HepG2 (cell line): ENCODE data around the gene TNFSF11. TPM values are rescaled to one million over a fixed set of nuclear protein-coding genes. Genes with fewer than 3 reads are reported as not detected.

Experiments used
- ATAC-seq: fragments of 200-7000 bp; cut with Tn5 transposase; 3 replicates; pipeline ENCODE4 v1.9.1; 2020; ENCODE audit warnings: mild to moderate bottlenecking, moderate library complexity
- BruUV-seq: library from RNA; stranded (reverse); fragments of 400-500 nt; replicated peaks from 2 replicates; lab custom pipeline; 2021; lab: Mats Ljungman, UMichigan
- CTCF ChIA-PET: fragments of 300-600 bp; formaldehyde crosslinking; extraction: SDS; loops from one replicate; lab custom pipeline; 2021; ENCODE audit warnings: low total read pairs, inconsistent platforms, low intra/inter-chr PET ratio; lab: Yijun Ruan, JAX
- POLR2A ChIA-PET: fragments of 350-600 bp; sonication (Branson Sonifier 250); formaldehyde crosslinking; loops from one replicate; lab custom pipeline; 2020; ENCODE audit warnings: antibody characterized with exemption, inconsistent platforms; lab: Yijun Ruan, JAX
- DNase-seq: peaks from one replicate; pipeline ENCODE4 v3.0.0-alpha.2; 2015; ENCODE audit warnings: low spot score
- FAIRE-seq: peaks from 3 replicates; lab custom pipeline; 2011; peaks lifted over from hg19 to GRCh38; lab: Jason Lieb, UNC
- H2AFZ ChIP-seq: one replicate; pipeline ENCODE4 v1.6.1; 2011; ENCODE audit warnings: low read length, inconsistent platforms
- H3K27ac ChIP-seq: fragments of 300-600 bp; 3 replicates; pipeline ENCODE4 v1.8.0; 2011; ENCODE audit warnings: mixed run types, mild to moderate bottlenecking, mixed read lengths, low read length, inconsistent platforms; ENCODE audit not compliant: insufficient read depth; ENCODE audit errors: extremely low read length
- H3K27me3 ChIP-seq, 2 experiments: fragments of 200-600 bp in 1 of 2; 2 replicates in 1 of 2; 3 replicates in 1 of 2; pipeline versions ENCODE4 v1.6.0 to v1.8.0; 2011; ENCODE audit warnings: low read length in 2 of 2, mild to moderate bottlenecking in 2 of 2, moderate library complexity in 2 of 2, inconsistent platforms in 1 of 2; ENCODE audit not compliant: insufficient read depth in 2 of 2, control insufficient read depth in 1 of 2
- H3K36me3 ChIP-seq, 2 experiments: fragments of 200-600 bp in 1 of 2; replicated peaks in 1 of 2; 2 replicates in 1 of 2; 3 replicates in 1 of 2; pipeline versions ENCODE4 v1.5.1 to v1.8.0; 2011; ENCODE audit warnings: low read length in 2 of 2, inconsistent platforms in 1 of 2; ENCODE audit not compliant: insufficient read depth in 2 of 2, control insufficient read depth in 1 of 2
- H3K4me1 ChIP-seq: 2 replicates; pipeline ENCODE4 v1.5.1; 2012; ENCODE audit warnings: low read length, inconsistent platforms; ENCODE audit not compliant: insufficient read depth
- H3K4me2 ChIP-seq: 2 replicates; pipeline ENCODE4 v1.6.0; 2011; ENCODE audit warnings: low read depth, low read length, inconsistent platforms
- H3K4me3 ChIP-seq, 3 experiments: fragments of 200-600 bp in 1 of 3; sonication (generic), shearing (Covaris generic) in 1 of 3; replicated peaks in 1 of 3; 2 replicates each; pipeline ENCODE4 v1.5.1; 2011 to 2016; ENCODE audit warnings: low read length in 3 of 3, inconsistent platforms in 2 of 3, low read depth in 2 of 3, mild to moderate bottlenecking in 2 of 3, control low read depth in 1 of 3, mixed read lengths in 1 of 3; ENCODE audit not compliant: insufficient read depth in 1 of 3
- H3K79me2 ChIP-seq: one replicate; pipeline ENCODE4 v1.6.1; 2011; ENCODE audit warnings: low read length, inconsistent platforms; ENCODE audit not compliant: insufficient read depth
- H3K9ac ChIP-seq: 2 replicates; pipeline ENCODE4 v1.6.0; 2011; ENCODE audit warnings: mild to moderate bottlenecking, low read depth, low read length, inconsistent platforms; ENCODE audit not compliant: insufficient read depth
- H3K9me3 ChIP-seq: 2 replicates; pipeline ENCODE4 v1.5.1; 2012; ENCODE audit warnings: mild to moderate bottlenecking, low read length
- H4K20me1 ChIP-seq: 2 replicates; pipeline ENCODE4 v1.6.0; 2011; ENCODE audit warnings: inconsistent platforms, mild to moderate bottlenecking, low read length, moderate library complexity; ENCODE audit not compliant: insufficient read depth
- BORCS8-MEF2B ChIP-seq: sonication (generic); formaldehyde crosslinking; IDR thresholded peaks from 2 replicates; pipeline ENCODE4 v1.8.0; 2022; ENCODE audit warnings: mild to moderate bottlenecking, missing genetic modification reagents
- HMG20B ChIP-seq: conservative IDR thresholded peaks from 2 replicates; pipeline ENCODE4 v1.6.1; 2016; ENCODE audit warnings: missing genetic modification reagents, missing compliant biosample characterization
- MYNN ChIP-seq: sonication (generic); formaldehyde crosslinking; IDR thresholded peaks from 2 replicates; pipeline ENCODE4 v1.4.0; 2020; ENCODE audit warnings: mild to moderate bottlenecking, low read depth, missing genetic modification reagents
- NBN ChIP-seq: fragments of 450-650 bp; conservative IDR thresholded peaks from 2 replicates; pipeline ENCODE4 v1.6.1; 2017
- POLR2A ChIP-seq, 2 experiments: IDR thresholded peaks; 2 replicates each; pipeline ENCODE4 v1.6.1; 2011; ENCODE audit warnings: low read depth in 2 of 2, low read length in 2 of 2, mild to moderate bottlenecking in 1 of 2, moderate library complexity in 1 of 2; ENCODE audit not compliant: insufficient read depth in 1 of 2
- PPARG ChIP-seq: conservative IDR thresholded peaks from 2 replicates; pipeline ENCODE4 v1.6.1; 2016; ENCODE audit warnings: missing biosample characterization, missing genetic modification reagents
- SATB2 ChIP-seq: sonication (generic); formaldehyde crosslinking; IDR thresholded peaks from 2 replicates; pipeline ENCODE4 v1.5.0; 2020; ENCODE audit warnings: missing genetic modification reagents
- SOX13 ChIP-seq, 3 experiments: fragments of 450-650 bp in 1 of 3; sonication (generic) in 1 of 3; formaldehyde crosslinking in 1 of 3; IDR thresholded peaks in 2 of 3; conservative IDR thresholded peaks in 1 of 3; 2 replicates each; pipeline versions ENCODE4 v1.5.0 to v1.6.1; 2016 to 2020; ENCODE audit warnings: antibody characterized with exemption in 1 of 3, mild to moderate bottlenecking in 1 of 3, missing compliant biosample characterization in 1 of 3, missing genetic modification reagents in 1 of 3, moderate library complexity in 1 of 3
- ZNF143 ChIP-seq: sonication (generic); formaldehyde crosslinking; IDR thresholded peaks from 2 replicates; pipeline ENCODE4 v1.4.0; 2020; ENCODE audit warnings: missing genetic modification reagents
- ZNF446 ChIP-seq: sonication (generic); formaldehyde crosslinking; IDR thresholded peaks from 2 replicates; pipeline ENCODE4 v1.5.0; 2020; ENCODE audit warnings: mild to moderate bottlenecking, missing genetic modification reagents
- ZNF451 ChIP-seq: sonication (generic); formaldehyde crosslinking; IDR thresholded peaks from 2 replicates; pipeline ENCODE4 v1.5.0; 2020; ENCODE audit warnings: mild to moderate bottlenecking, missing genetic modification reagents
- ZNF484 ChIP-seq: sonication (generic); formaldehyde crosslinking; IDR thresholded peaks from 2 replicates; pipeline ENCODE4 v1.5.1; 2020; ENCODE audit warnings: mild to moderate bottlenecking, low read depth, missing genetic modification reagents, borderline replicate concordance
- ZNF776 ChIP-seq: sonication (generic); formaldehyde crosslinking; IDR thresholded peaks from 2 replicates; pipeline ENCODE4 v1.4.0; 2020; ENCODE audit warnings: mild to moderate bottlenecking, missing genetic modification reagents
- in situ Hi-C: cut with HindIII; loops from 2 replicates; pipeline ENCODE4 v1.10.0; 2017; ENCODE audit warnings: low pct_unique_long_range_greater_than_20kb; ENCODE audit not compliant: extremely low pct_ligation_motif_present
- intact Hi-C: fragments of 100-400 bp; cut with micrococcal nuclease; formaldehyde crosslinking; loops from one replicate; pipeline ENCODE4 v1.10.0; 2022; ENCODE audit not compliant: unreplicated experiment
- polyA plus RNA-seq, 8 experiments: library from polyadenylated mRNA; depleted of rRNA in 3 of 8; stranded (reverse) in 7 of 8; unstranded in 1 of 8; fragments of >200 nt; fragmentation: Illumina TruSeq in 4 of 8; extraction: Trizol in 4 of 8; gene quantifications; 2 replicates each; pipeline versions ENCODE4 v1.2.1 to v1.2.3, GENCODE V29; 2011 to 2016; ENCODE audit warnings: low read depth in 4 of 8, missing spikeins in 1 of 8, mixed read lengths in 1 of 8; ENCODE audit not compliant: insufficient read depth in 1 of 8
- total RNA-seq, 5 experiments: library from RNA; depleted of rRNA; stranded (reverse); fragments of >200 nt; fragmentation: Illumina TruSeq; extraction: Trizol; gene quantifications; 2 replicates each; pipeline ENCODE4 v1.2.3, GENCODE V29; 2016; ENCODE audit warnings: low read depth in 1 of 5
- TF ChIP-seq, protein P1 (sequence below): sonication (generic); formaldehyde crosslinking; IDR thresholded peaks from 2 replicates; pipeline ENCODE4 v1.8.1; 2023; ENCODE audit warnings: mild to moderate bottlenecking, missing genetic modification reagents
- TF ChIP-seq, protein P2 (sequence below): sonication (generic); formaldehyde crosslinking; IDR thresholded peaks from 2 replicates; pipeline ENCODE4 v1.5.1; 2020; ENCODE audit warnings: missing genetic modification reagents, mild to moderate bottlenecking, borderline replicate concordance
- TF ChIP-seq, protein P3 (sequence below): sonication (generic); formaldehyde crosslinking; IDR thresholded peaks from 2 replicates; pipeline ENCODE4 v1.9.0; 2021; ENCODE audit warnings: mild to moderate bottlenecking, missing genetic modification reagents

Gene TNFSF11
- total and polyA plus RNA-seq, 2 of the 13 experiments (the other 11 are each of a cell fraction or from before 2014, with no cell fraction given), result 0.03 TPM; not detected in 1

DNA sequence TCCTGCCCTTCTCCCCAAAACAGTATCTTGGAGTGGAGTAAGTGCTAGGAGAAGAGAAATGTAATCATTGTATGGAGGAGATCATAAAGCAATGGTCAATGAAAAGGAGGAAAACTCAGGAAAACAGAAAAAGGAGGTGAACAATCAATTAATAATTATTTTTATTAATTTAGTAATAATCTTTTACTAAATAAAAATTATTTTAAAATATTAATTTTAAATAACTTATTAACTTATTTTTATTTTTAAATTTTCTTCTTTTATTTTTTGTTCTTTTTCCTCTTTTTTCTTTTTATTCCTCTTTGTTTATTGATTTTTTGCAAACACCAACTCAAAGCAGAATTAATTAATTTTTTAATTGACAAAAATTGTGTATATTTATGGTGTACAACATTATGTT lies 80.3 kb downstream of the TNFSF11 start:
- Histone ChIP-seq H3K79me2 (no peaks in the 10 kb centered on the region), H3K27ac (no peak overlapping the region), H2AFZ (no peak overlapping the region), H3K9ac (no peak overlapping the region), H3K4me2 (no peak overlapping the region), H3K9me3 (peaks cover 3% of the 10 kb centered on the region; the same call in 1 of the 2 replicates), H3K4me1 (no peaks in the 10 kb centered on the region), H4K20me1 (no peaks in the 10 kb centered on the region), H3K4me3 (no peak overlapping the region), H3K27me3 (no peaks in the 10 kb centered on the region; a peak in 1 of 5 replicates)
- intact Hi-C loops (no loop called here), in situ Hi-C loops (no loop called here)
- ATAC-seq, result no peak
- FAIRE-seq, result no peak
- ChIA-PET CTCF (no interaction called here), POLR2A (no interaction called here)
- no peak for TF ChIP-seq SATB2 (CRISPR knock-in tag)
- no peak for TF ChIP-seq NBN
- no peak for TF ChIP-seq HMG20B (CRISPR knock-in tag)
- no peak for TF ChIP-seq ZNF484 (CRISPR knock-in tag)
- TF ChIP-seq PPARG (CRISPR knock-in tag), result no peak
- TF ChIP-seq, protein P1, sequence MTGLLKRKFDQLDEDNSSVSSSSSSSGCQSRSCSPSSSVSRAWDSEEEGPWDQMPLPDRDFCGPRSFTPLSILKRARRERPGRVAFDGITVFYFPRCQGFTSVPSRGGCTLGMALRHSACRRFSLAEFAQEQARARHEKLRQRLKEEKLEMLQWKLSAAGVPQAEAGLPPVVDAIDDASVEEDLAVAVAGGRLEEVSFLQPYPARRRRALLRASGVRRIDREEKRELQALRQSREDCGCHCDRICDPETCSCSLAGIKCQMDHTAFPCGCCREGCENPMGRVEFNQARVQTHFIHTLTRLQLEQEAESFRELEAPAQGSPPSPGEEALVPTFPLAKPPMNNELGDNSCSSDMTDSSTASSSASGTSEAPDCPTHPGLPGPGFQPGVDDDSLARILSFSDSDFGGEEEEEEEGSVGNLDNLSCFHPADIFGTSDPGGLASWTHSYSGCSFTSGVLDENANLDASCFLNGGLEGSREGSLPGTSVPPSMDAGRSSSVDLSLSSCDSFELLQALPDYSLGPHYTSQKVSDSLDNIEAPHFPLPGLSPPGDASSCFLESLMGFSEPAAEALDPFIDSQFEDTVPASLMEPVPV (CRISPR knock-in tag), result no peak
- no peak for TF ChIP-seq ZNF776 (CRISPR knock-in tag)
- no peak for TF ChIP-seq ZNF143 (CRISPR knock-in tag)
- TF ChIP-seq ZNF446 (CRISPR knock-in tag), result no peak
- TF ChIP-seq ZNF451, result no peak
- TF ChIP-seq, protein P2, sequence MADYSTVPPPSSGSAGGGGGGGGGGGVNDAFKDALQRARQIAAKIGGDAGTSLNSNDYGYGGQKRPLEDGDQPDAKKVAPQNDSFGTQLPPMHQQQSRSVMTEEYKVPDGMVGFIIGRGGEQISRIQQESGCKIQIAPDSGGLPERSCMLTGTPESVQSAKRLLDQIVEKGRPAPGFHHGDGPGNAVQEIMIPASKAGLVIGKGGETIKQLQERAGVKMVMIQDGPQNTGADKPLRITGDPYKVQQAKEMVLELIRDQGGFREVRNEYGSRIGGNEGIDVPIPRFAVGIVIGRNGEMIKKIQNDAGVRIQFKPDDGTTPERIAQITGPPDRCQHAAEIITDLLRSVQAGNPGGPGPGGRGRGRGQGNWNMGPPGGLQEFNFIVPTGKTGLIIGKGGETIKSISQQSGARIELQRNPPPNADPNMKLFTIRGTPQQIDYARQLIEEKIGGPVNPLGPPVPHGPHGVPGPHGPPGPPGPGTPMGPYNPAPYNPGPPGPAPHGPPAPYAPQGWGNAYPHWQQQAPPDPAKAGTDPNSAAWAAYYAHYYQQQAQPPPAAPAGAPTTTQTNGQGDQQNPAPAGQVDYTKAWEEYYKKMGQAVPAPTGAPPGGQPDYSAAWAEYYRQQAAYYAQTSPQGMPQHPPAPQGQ, result no peak
- no peak for TF ChIP-seq BORCS8-MEF2B (CRISPR knock-in tag)
- no peak for TF ChIP-seq POLR2A (IDR thresholded peaks at IDR 0.05; ENCODE audit: insufficient read depth in 1 of 2, low read depth in 2 of 2, low read length in 2 of 2)
- no peak for TF ChIP-seq MYNN (CRISPR knock-in tag)
- no peak for TF ChIP-seq SOX13 (IDR thresholded peaks at IDR 0.05)
- TF ChIP-seq SOX13 (CRISPR knock-in tag; conservative IDR thresholded peaks at IDR 0.05 in 1 of 2, IDR thresholded peaks at IDR 0.05 in 1 of 2), result no peak
- TF ChIP-seq, protein P3, sequence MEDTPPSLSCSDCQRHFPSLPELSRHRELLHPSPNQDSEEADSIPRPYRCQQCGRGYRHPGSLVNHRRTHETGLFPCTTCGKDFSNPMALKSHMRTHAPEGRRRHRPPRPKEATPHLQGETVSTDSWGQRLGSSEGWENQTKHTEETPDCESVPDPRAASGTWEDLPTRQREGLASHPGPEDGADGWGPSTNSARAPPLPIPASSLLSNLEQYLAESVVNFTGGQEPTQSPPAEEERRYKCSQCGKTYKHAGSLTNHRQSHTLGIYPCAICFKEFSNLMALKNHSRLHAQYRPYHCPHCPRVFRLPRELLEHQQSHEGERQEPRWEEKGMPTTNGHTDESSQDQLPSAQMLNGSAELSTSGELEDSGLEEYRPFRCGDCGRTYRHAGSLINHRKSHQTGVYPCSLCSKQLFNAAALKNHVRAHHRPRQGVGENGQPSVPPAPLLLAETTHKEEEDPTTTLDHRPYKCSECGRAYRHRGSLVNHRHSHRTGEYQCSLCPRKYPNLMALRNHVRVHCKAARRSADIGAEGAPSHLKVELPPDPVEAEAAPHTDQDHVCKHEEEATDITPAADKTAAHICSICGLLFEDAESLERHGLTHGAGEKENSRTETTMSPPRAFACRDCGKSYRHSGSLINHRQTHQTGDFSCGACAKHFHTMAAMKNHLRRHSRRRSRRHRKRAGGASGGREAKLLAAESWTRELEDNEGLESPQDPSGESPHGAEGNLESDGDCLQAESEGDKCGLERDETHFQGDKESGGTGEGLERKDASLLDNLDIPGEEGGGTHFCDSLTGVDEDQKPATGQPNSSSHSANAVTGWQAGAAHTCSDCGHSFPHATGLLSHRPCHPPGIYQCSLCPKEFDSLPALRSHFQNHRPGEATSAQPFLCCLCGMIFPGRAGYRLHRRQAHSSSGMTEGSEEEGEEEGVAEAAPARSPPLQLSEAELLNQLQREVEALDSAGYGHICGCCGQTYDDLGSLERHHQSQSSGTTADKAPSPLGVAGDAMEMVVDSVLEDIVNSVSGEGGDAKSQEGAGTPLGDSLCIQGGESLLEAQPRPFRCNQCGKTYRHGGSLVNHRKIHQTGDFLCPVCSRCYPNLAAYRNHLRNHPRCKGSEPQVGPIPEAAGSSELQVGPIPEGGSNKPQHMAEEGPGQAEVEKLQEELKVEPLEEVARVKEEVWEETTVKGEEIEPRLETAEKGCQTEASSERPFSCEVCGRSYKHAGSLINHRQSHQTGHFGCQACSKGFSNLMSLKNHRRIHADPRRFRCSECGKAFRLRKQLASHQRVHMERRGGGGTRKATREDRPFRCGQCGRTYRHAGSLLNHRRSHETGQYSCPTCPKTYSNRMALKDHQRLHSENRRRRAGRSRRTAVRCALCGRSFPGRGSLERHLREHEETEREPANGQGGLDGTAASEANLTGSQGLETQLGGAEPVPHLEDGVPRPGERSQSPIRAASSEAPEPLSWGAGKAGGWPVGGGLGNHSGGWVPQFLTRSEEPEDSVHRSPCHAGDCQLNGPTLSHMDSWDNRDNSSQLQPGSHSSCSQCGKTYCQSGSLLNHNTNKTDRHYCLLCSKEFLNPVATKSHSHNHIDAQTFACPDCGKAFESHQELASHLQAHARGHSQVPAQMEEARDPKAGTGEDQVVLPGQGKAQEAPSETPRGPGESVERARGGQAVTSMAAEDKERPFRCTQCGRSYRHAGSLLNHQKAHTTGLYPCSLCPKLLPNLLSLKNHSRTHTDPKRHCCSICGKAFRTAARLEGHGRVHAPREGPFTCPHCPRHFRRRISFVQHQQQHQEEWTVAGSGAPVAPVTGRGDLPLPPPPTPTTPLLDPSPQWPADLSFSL, result no peak
- TF ChIP-seq, all 625 proteins: peak for 0
- H3K36me3 ChIP-seq, result no peaks in the 10 kb centered on the region
- DNase-seq, result no peak
- no TSS peak for BruUV-seq
